Fibroblast of the aortic adventitia (primary cell): ENCODE measurements around the gene EPN3. TPM values are rescaled to one million over a fixed set of nuclear protein-coding genes. Genes with fewer than 3 reads are reported as not detected.

Experiments used
- DNase-seq: peaks from one replicate; pipeline ENCODE4 v3.0.0-alpha.2; 2010; ENCODE audit warnings: low read depth
- H3K4me3 ChIP-seq: 2 replicates; pipeline ENCODE4 v1.5.1; 2011; ENCODE audit warnings: low read depth, mild to moderate bottlenecking, control low read depth, low read length, moderate library complexity
- CTCF ChIP-seq: IDR thresholded peaks from 2 replicates; pipeline ENCODE4 v1.5.1; 2011; ENCODE audit warnings: mild to moderate bottlenecking, low read length, control low read depth, inconsistent platforms; ENCODE audit not compliant: insufficient read depth
- total RNA-seq: library from RNA; depleted of rRNA; stranded (reverse); fragments of >200 nt; gene quantifications from 2 replicates; pipeline ENCODE4 v1.2.3, GENCODE V29; 2012; ENCODE audit warnings: low replicate concordance

EPN3 gene
- total RNA-seq = not detected in 2 replicates

DNA sequence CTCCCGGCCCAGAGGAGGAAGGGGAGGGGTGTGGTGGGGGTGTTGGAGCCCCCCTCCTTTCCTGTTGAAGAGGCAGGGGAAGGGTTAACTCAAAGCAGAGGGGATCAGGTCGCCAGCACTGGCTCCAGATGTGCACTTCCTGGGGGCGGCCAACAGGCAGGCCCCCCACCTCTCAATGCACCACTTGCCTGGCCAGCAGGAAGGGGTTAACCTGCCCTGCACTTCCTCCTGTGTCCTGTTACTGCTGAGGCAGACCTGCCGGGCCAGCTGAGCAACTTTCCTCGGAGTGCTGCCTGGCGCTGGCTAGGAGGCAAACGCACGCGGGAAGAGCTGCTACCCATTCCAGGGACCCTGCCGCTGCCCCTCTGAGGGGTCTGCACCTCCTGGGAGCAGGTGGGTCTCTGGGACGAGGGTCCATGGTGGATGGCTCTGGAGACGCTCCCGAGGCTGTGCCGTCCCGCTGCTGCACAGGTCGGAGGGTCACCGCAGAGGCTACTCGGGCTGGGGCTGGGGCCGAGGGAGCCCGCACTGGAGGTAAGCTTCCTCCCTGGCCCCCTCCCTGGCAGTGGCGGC is at the start of gene EPN3:
Gene EPN3, plus strand, starts transcription at position 284 of the 573 bp plus-strand sequence. CDS start 3,822 bp downstream, outside the sequence.
- DNase-seq = no peak
- no peak within 1 kb of the TSS for H3K4me3 ChIP-seq
- TF ChIP-seq CTCF = no peak

GRCh38 chr17:50483266-50483665 is 49.3 kb upstream of the EPN3 start:
- DNase-seq = no peak
- TF ChIP-seq CTCF = no peak

GRCh38 chr17:50484386-50485155 is 48.0 kb upstream of the EPN3 start:
- no peak for DNase-seq
- TF ChIP-seq CTCF = no peak
- H3K4me3 ChIP-seq = no peak overlapping the region

More at GRCh38 chr17:50483266-50483665, 49.3 kb upstream of the EPN3 start:
- no peak overlapping the region for H3K4me3 ChIP-seq

- no peak for TF ChIP-seq CTCF
- no peak for DNase-seq
- H3K4me3 ChIP-seq = no peak overlapping the region
These were observed 45.1 kb upstream of the EPN3 start for GRCh38 chr17:50487213-50488096.

- H3K4me3 ChIP-seq = no peak overlapping the region
- TF ChIP-seq CTCF = no peak
- DNase-seq = no peak
These were observed 43.7 kb upstream of the EPN3 start for GRCh38 chr17:50488880-50489279.

DNA sequence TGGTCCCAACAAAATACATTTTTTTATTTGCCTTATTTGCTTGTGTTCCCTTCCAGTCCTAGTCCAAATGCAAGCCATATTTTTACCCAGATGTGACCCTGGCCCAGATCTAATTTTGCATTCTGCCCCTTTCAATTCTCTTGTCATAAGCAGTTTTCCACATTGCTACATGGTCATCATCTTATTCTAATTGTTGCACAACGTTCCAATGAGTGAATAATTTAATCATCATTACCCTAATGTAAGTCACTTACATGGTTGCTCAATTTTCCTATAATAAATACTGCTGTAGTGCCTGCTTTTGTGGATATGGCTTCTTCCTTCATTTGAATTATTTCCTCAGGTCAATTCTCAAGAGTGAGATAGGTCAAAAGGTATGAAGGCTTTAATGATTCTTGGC is 41.0 kb upstream of the EPN3 start:
- no peak for TF ChIP-seq CTCF
- no peak overlapping the region for H3K4me3 ChIP-seq
- DNase-seq = no peak
